AG09309 (cell line): Measurements from ENCODE around the gene ZNF74.

Experiments
- DNase-seq: peaks from one replicate; pipeline ENCODE4 v3.0.0-alpha.2; 2010; ENCODE audit warnings: low read depth
- H3K4me3 ChIP-seq: 2 replicates; pipeline ENCODE4 v1.5.1; 2011; ENCODE audit warnings: mild to moderate bottlenecking, low read depth, low read length, moderate library complexity; ENCODE audit not compliant: control insufficient read depth
- TF ChIP-seq, protein P1 (sequence below): IDR thresholded peaks from 2 replicates; pipeline ENCODE4 v1.5.1; 2011; ENCODE audit warnings: mild to moderate bottlenecking, low read depth, low read length, inconsistent platforms; ENCODE audit not compliant: insufficient read depth, control insufficient read depth; ENCODE audit errors: missing control alignments

Gene ZNF74

GRCh38 chr22:20384171-20384570 is 9.8 kb upstream of the ZNF74 start:
- TF ChIP-seq, protein P1, sequence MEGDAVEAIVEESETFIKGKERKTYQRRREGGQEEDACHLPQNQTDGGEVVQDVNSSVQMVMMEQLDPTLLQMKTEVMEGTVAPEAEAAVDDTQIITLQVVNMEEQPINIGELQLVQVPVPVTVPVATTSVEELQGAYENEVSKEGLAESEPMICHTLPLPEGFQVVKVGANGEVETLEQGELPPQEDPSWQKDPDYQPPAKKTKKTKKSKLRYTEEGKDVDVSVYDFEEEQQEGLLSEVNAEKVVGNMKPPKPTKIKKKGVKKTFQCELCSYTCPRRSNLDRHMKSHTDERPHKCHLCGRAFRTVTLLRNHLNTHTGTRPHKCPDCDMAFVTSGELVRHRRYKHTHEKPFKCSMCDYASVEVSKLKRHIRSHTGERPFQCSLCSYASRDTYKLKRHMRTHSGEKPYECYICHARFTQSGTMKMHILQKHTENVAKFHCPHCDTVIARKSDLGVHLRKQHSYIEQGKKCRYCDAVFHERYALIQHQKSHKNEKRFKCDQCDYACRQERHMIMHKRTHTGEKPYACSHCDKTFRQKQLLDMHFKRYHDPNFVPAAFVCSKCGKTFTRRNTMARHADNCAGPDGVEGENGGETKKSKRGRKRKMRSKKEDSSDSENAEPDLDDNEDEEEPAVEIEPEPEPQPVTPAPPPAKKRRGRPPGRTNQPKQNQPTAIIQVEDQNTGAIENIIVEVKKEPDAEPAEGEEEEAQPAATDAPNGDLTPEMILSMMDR, result no peak
- DNase-seq, result no peak
- H3K4me3 ChIP-seq, result no peak overlapping the region

DNA sequence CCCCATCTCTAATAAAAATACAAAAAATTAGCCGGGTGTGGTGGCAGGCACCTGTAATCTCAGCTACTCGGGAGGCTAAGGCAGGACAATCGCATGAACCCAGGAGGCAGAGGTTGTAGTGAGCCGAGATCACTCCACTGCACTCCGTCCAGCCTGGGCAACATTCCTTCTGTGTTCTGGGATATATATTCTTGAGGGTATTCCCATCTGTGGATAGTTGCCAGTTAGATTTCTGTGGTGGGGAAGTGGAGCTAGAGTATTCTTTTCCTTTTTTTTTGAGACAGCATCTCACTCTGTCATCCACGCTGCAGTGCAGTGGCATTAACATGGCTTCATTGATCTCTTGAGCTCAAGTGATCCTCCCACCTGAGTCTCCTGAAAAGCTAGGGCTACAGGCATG is 9.1 kb upstream of the ZNF74 start:
- DNase-seq, result no peak
- TF ChIP-seq, protein P1, result no peak
- no peak overlapping the region for H3K4me3 ChIP-seq

- DNase-seq, result no peak
- TF ChIP-seq, protein P1, result no peak
- no peak overlapping the region for H3K4me3 ChIP-seq
Observed at GRCh38 chr22:20386336-20386735, 7.6 kb upstream of the ZNF74 start.

GRCh38 chr22:20386972-20387371 is 7.0 kb upstream of the ZNF74 start:
- TF ChIP-seq, protein P1, result no peak
- H3K4me3 ChIP-seq, result no peak overlapping the region
- no peak for DNase-seq

DNA sequence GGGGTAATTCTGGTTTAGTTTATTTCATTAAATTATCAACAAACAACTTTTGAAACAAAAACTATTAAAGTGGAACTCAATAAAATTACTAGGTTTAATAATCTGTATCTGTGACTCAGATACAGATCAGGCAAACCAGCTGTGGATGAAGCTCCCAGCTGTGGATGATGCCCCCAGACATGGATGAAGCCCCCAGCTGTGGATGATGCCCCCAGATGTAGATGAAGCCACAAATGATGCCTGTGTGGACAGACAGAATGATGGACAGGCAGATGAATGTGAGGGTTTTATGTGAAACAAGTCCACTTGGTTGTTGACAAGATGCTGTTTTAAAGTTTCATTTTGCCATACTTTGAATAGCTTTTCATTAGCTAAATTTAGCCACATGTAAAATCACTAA is 5.8 kb upstream of the ZNF74 start:
- H3K4me3 ChIP-seq, result no peak overlapping the region
- DNase-seq, result no peak
- TF ChIP-seq, protein P1, result no peak

DNA sequence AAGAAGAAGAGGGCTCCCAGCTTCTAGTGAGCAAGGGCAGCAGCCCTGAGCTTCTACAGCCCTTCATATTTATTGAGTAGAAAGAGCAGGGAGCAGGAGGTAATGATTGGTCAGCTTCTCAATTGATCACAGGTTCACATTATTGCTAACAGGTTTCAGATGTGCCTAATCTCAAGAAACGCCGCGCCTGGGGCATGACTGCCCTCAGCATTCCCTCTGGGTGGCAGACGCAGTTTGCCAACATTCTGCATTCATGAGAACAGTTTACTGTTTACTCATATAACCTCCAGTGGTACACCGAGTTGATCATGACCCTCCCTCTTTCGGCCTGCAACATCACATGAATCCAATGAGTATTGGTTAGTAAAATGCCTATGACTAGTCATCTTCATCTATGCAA is 4.7 kb upstream of the ZNF74 start:
- no peak for DNase-seq
- TF ChIP-seq, protein P1, result no peak
- H3K4me3 ChIP-seq, result no peak overlapping the region

GRCh38 chr22:20390394-20390907 is 3.5 kb upstream of the ZNF74 start:
- TF ChIP-seq, protein P1, result no peak
- DNase-seq, result no peak

More at GRCh38 chr22:20390394-20390907, 3.5 kb upstream of the ZNF74 start:
- H3K4me3 ChIP-seq, result no peak overlapping the region
